Keratinocyte (primary cell): ENCODE measurements around the gene SLC7A6. TPM values are rescaled to one million over a fixed set of nuclear protein-coding genes. Genes with fewer than 3 reads are reported as not detected.

Source experiments
- DNase-seq: peaks from one replicate; pipeline ENCODE4 v3.0.0-alpha.2; 2011; ENCODE audit warnings: low read depth, missing footprints, low spot score
- FAIRE-seq: peaks from 2 replicates; lab custom pipeline; 2011; peaks lifted over from hg19 to GRCh38; lab: Jason Lieb, UNC
- H2AFZ ChIP-seq: 2 replicates; pipeline ENCODE4 v1.6.0; 2012; ENCODE audit warnings: low read length, control low read depth, inconsistent platforms; ENCODE audit not compliant: control insufficient read depth
- H3K27ac ChIP-seq: 2 replicates; pipeline ENCODE4 v1.5.1; 2011; ENCODE audit warnings: low read length; ENCODE audit not compliant: control insufficient read depth, insufficient read depth
- H3K27me3 ChIP-seq: 3 replicates; pipeline ENCODE4 v1.6.0; 2011; ENCODE audit warnings: low read length; ENCODE audit not compliant: control insufficient read depth, insufficient read depth; ENCODE audit errors: extremely low read depth
- H3K36me3 ChIP-seq, 2 experiments: 2 replicates in 1 of 2; 3 replicates in 1 of 2; pipeline ENCODE4 v1.5.1; 2011; ENCODE audit warnings: low read length in 2 of 2, mild to moderate bottlenecking in 1 of 2; ENCODE audit not compliant: control insufficient read depth in 2 of 2, insufficient read depth in 2 of 2; ENCODE audit errors: extremely low read depth in 1 of 2
- H3K4me1 ChIP-seq: 3 replicates; pipeline ENCODE4 v1.5.1; 2011; ENCODE audit warnings: low read length; ENCODE audit not compliant: control insufficient read depth, insufficient read depth; ENCODE audit errors: extremely low read depth
- H3K4me2 ChIP-seq: 3 replicates; pipeline ENCODE4 v1.6.0; 2011; ENCODE audit warnings: low read depth, low read length; ENCODE audit not compliant: control insufficient read depth, insufficient read depth; ENCODE audit errors: extremely low read depth
- H3K4me3 ChIP-seq, 3 experiments: fragments of 200-600 bp in 1 of 3; sonication (generic) in 1 of 3; 2 replicates in 2 of 3; 3 replicates in 1 of 3; pipeline ENCODE4 v1.5.1; 2011 to 2016; ENCODE audit warnings: low read length in 3 of 3, mild to moderate bottlenecking in 3 of 3, control low read depth in 2 of 3, inconsistent platforms in 1 of 3, low read depth in 1 of 3, mixed read lengths in 1 of 3, mixed run types in 1 of 3, moderate library complexity in 1 of 3; ENCODE audit not compliant: control insufficient read depth in 2 of 3, insufficient read depth in 2 of 3; ENCODE audit errors: extremely low read depth in 1 of 3
- H3K79me2 ChIP-seq: 2 replicates; pipeline ENCODE4 v1.6.0; 2012; ENCODE audit warnings: low read length; ENCODE audit not compliant: control insufficient read depth, insufficient read depth
- H3K9ac ChIP-seq: 3 replicates; pipeline ENCODE4 v1.6.0; 2011; ENCODE audit warnings: low read length; ENCODE audit not compliant: control insufficient read depth, insufficient read depth; ENCODE audit errors: extremely low read depth
- H3K9me1 ChIP-seq: 3 replicates; pipeline ENCODE4 v1.6.0; 2011; ENCODE audit warnings: low read length; ENCODE audit not compliant: control insufficient read depth, insufficient read depth; ENCODE audit errors: extremely low read depth
- H3K9me3 ChIP-seq: 2 replicates; pipeline ENCODE4 v1.5.1; 2012; ENCODE audit warnings: low read depth, low read length; ENCODE audit not compliant: control insufficient read depth
- H4K20me1 ChIP-seq: 3 replicates; pipeline ENCODE4 v1.6.0; 2011; ENCODE audit warnings: low read length; ENCODE audit not compliant: control insufficient read depth, insufficient read depth; ENCODE audit errors: extremely low read depth
- CTCF ChIP-seq, 3 experiments: IDR thresholded peaks in 1 of 3; conservative IDR thresholded peaks in 1 of 3; optimal IDR thresholded peaks in 1 of 3; 2 replicates in 2 of 3; 3 replicates in 1 of 3; pipeline versions ENCODE3 to v1.5.1; 2011; ENCODE audit warnings: low read length in 3 of 3, mild to moderate bottlenecking in 3 of 3, moderate library complexity in 2 of 3, control low read depth in 1 of 3, inconsistent platforms in 1 of 3; ENCODE audit not compliant: insufficient read depth in 2 of 3; ENCODE audit errors: extremely low read depth in 1 of 3
- EZH2 ChIP-seq: IDR thresholded peaks from one replicate; pipeline ENCODE4 v1.6.1; 2012; ENCODE audit warnings: inconsistent platforms, mild to moderate bottlenecking, low read length, moderate library complexity
- dilution Hi-C: fragments of 300-500 bp; cut with MboI; formaldehyde crosslinking; loops from one replicate; pipeline ENCODE4 v1.7.0; 2020; ENCODE audit warnings: low sequenced_read_pairs; ENCODE audit not compliant: extremely low pct_ligation_motif_present
- polyA plus RNA-seq, 5 experiments: library from polyadenylated mRNA; depleted of rRNA in 3 of 5; stranded (reverse) in 3 of 5; stranded (forward) in 1 of 5; unstranded in 1 of 5; fragments of >200 nt; gene quantifications; 1 replicate in 1 of 5; 2 replicates in 3 of 5; 3 replicates in 1 of 5; pipeline versions ENCODE4 v1.2.1 to v1.2.3, GENCODE V29; 2011 to 2012; ENCODE audit warnings: missing spikeins in 2 of 5, low read depth in 1 of 5, low replicate concordance in 1 of 5

SLC7A6 gene
- polyA plus RNA-seq, 1 donor (not counting 4 experiments of a cell fraction or from before 2014, with no cell fraction given), result 43.4 TPM

GRCh38 chr16:68276223-68276622 lies 11.9 kb downstream of the SLC7A6 start:
- Histone ChIP-seq H3K4me1 (peaks cover 42% of the 10 kb centered on the region), H3K9me3 (no peaks in the 10 kb centered on the region), H3K9ac (no peak overlapping the region), H3K36me3 (peaks cover 15 to 23% of the 10 kb centered on the region in 2 experiments), H4K20me1 (peaks cover 20% of the 10 kb centered on the region), H3K27ac (no peak overlapping the region), H3K4me2 (no peak overlapping the region), H3K4me3 (no peak overlapping the region), H3K79me2 (peaks cover 22% of the 10 kb centered on the region), H2AFZ (no peak overlapping the region), H3K27me3 (no peaks in the 10 kb centered on the region), H3K9me1 (peaks cover 18% of the 10 kb centered on the region)
- no peak for TF ChIP-seq EZH2
- TF ChIP-seq CTCF (optimal IDR thresholded peaks at IDR 0.05 in 1 of 3, IDR thresholded peaks at IDR 0.05 in 1 of 3, conservative IDR thresholded peaks at IDR 0.05 in 1 of 3; ENCODE audit: extremely low read depth in 1 of 3, insufficient read depth in 2 of 3, low read length in 3 of 3), result no peak
- no peak for DNase-seq
- FAIRE-seq, result no peak
- dilution Hi-C loops, result no loop called here

- Histone ChIP-seq H4K20me1 (peaks cover 4% of the 10 kb centered on the region), H3K79me2 (peaks cover 9% of the 10 kb centered on the region), H2AFZ (no peak overlapping the region), H3K9me1 (peaks cover 3% of the 10 kb centered on the region), H3K27me3 (no peaks in the 10 kb centered on the region), H3K4me2 (no peak overlapping the region), H3K4me1 (peaks cover 12% of the 10 kb centered on the region), H3K36me3 (peaks cover 12 to 19% of the 10 kb centered on the region in 2 experiments), H3K9ac (no peak overlapping the region), H3K9me3 (no peaks in the 10 kb centered on the region), H3K27ac (no peak overlapping the region), H3K4me3 (no peak overlapping the region)
- dilution Hi-C loops, result no loop called here
- no peak for DNase-seq
- TF ChIP-seq CTCF (optimal IDR thresholded peaks at IDR 0.05 in 1 of 3, IDR thresholded peaks at IDR 0.05 in 1 of 3, conservative IDR thresholded peaks at IDR 0.05 in 1 of 3; ENCODE audit: extremely low read depth in 1 of 3, insufficient read depth in 2 of 3, low read length in 3 of 3) (no peak), EZH2 (no peak)
- FAIRE-seq, result no peak
These were observed 15.6 kb downstream of the SLC7A6 start for GRCh38 chr16:68279726-68280558.
